Naive thymus-derived CD4-positive, alpha-beta T cell (primary cell): ENCODE results near the gene BUD23. TPM values are rescaled to one million over a fixed set of nuclear protein-coding genes. Genes with fewer than 3 reads are reported as not detected.
"Not testable (repeated sequence)": the region's sequence is repeated elsewhere in the genome, so short reads cannot be mapped to it uniquely, and the experiment has no call there.

Experiments used
- ATAC-seq: fragments of 150-1000 bp; cut with Tn5 transposase; 2 replicates; pipeline ENCODE4 v1.10.0; 2021; ENCODE audit warnings: mild to moderate bottlenecking, moderate library complexity
- CTCF ChIA-PET: fragments of 350-600 bp; sonication (Branson Sonifier 250); formaldehyde crosslinking; loops from one replicate; lab custom pipeline; 2021; ENCODE audit warnings: antibody characterized with exemption; lab: Charles Lee
- POLR2A ChIA-PET: fragments of 350-600 bp; sonication (Branson Sonifier 250); formaldehyde crosslinking; loops from one replicate; lab custom pipeline; 2021; ENCODE audit warnings: antibody characterized with exemption, inconsistent platforms; lab: Charles Lee
- DNase-seq, 9 donors: peaks; one replicate each; pipeline versions ENCODE4 v3.0.0 to v3.0.0-alpha.2; 2020 to 2022; ENCODE audit warnings: mixed read lengths in 1 of 9
- H3K27ac ChIP-seq: one replicate; pipeline ENCODE4 v1.7.0; 2013; ENCODE audit warnings: mild to moderate bottlenecking, low read depth, low read length, moderate library complexity
- H3K27me3 ChIP-seq, 2 donors: one replicate each; pipeline ENCODE4 v1.7.0; 2013; ENCODE audit warnings: low read length in 2 of 2, mild to moderate bottlenecking in 2 of 2, moderate library complexity in 2 of 2; ENCODE audit not compliant: control insufficient read depth in 2 of 2, insufficient read depth in 2 of 2
- H3K36me3 ChIP-seq, 3 experiments: 1 replicate in 2 of 3; 2 replicates in 1 of 3; pipeline ENCODE4 v1.7.0; 2013; ENCODE audit warnings: low read length in 3 of 3, mild to moderate bottlenecking in 3 of 3, moderate library complexity in 1 of 3; ENCODE audit not compliant: insufficient read depth in 3 of 3, control insufficient read depth in 2 of 3
- H3K4me1 ChIP-seq, 2 donors: one replicate each; pipeline ENCODE4 v1.7.0; 2013; ENCODE audit warnings: low read length in 2 of 2, mild to moderate bottlenecking in 2 of 2, moderate library complexity in 1 of 2; ENCODE audit not compliant: control insufficient read depth in 2 of 2, insufficient read depth in 2 of 2
- H3K4me3 ChIP-seq: 2 replicates; pipeline ENCODE4 v1.7.0; 2013; ENCODE audit warnings: mild to moderate bottlenecking, low read length
- H3K9me3 ChIP-seq, 3 experiments: 1 replicate in 2 of 3; 2 replicates in 1 of 3; pipeline ENCODE4 v1.7.0; 2013; ENCODE audit warnings: low read length in 3 of 3; ENCODE audit not compliant: control insufficient read depth in 2 of 3
- H3K27ac Mint-ChIP-seq, 9 donors: one replicate each; pipeline ENCODE4 v1.8.0; 2020 to 2022; ENCODE audit warnings: mixed read lengths in 9 of 9, mild to moderate bottlenecking in 8 of 9, moderate library complexity in 5 of 9, inconsistent platforms in 2 of 9
- H3K27me3 Mint-ChIP-seq, 5 donors: one replicate each; pipeline ENCODE4 v1.8.0; 2021 to 2022; ENCODE audit warnings: mixed read lengths in 5 of 5, mild to moderate bottlenecking in 1 of 5
- H3K36me3 Mint-ChIP-seq, 5 donors: one replicate each; pipeline ENCODE4 v1.8.0; 2020 to 2022; ENCODE audit warnings: mixed read lengths in 5 of 5, mild to moderate bottlenecking in 3 of 5, inconsistent platforms in 1 of 5
- H3K4me1 Mint-ChIP-seq, 7 donors: one replicate each; pipeline ENCODE4 v1.8.0; 2020 to 2022; ENCODE audit warnings: mixed read lengths in 7 of 7, mild to moderate bottlenecking in 3 of 7, inconsistent platforms in 1 of 7
- H3K4me3 Mint-ChIP-seq, 10 donors: one replicate each; pipeline ENCODE4 v1.8.0; 2020 to 2022; ENCODE audit warnings: mild to moderate bottlenecking in 10 of 10, mixed read lengths in 10 of 10, moderate library complexity in 6 of 10, inconsistent platforms in 2 of 10
- H3K9me3 Mint-ChIP-seq, 11 donors: one replicate each; pipeline ENCODE4 v1.8.0; 2020 to 2022; ENCODE audit warnings: mixed read lengths in 11 of 11, mild to moderate bottlenecking in 4 of 11, inconsistent platforms in 1 of 11, moderate library complexity in 1 of 11
- intact Hi-C, 2 donors: fragments of 100-400 bp; cut with micrococcal nuclease; formaldehyde crosslinking; loops; one replicate each; pipeline ENCODE4 v1.15.1; 2023
- polyA plus RNA-seq, 2 donors: library from polyadenylated mRNA; unstranded; fragments of 300-500 nt; fragmentation: Illumina TruSeq; gene quantifications; one replicate each; pipeline ENCODE4 v1.2.3, GENCODE V29; 2021
- total RNA-seq, 6 experiments: library from RNA in 5 of 6; stranded (reverse) in 5 of 6; gene quantifications; 1 replicate in 5 of 6; 2 replicates in 1 of 6; pipeline ENCODE4 v1.2.3 and lab custom pipeline; 2021 to 2026

Gene BUD23
- total and polyA plus RNA-seq, 7 experiments from 2014 or later: 50.5 to 156 (median 104) TPM

GRCh38 chr7:73721377-73721817 lies 38.0 kb downstream of the BUD23 start:
- ATAC-seq (no peak), DNase-seq (no peak)
- H3K36me3 ChIP-seq: no peaks in the 10 kb centered on the region
- Mint-ChIP-seq H3K4me1 (peaks cover 8 to 27% (median 17%) of the 10 kb centered on the region in 7 donors), H3K9me3 (peaks cover 0 to 2% (median 0%) of the 10 kb centered on the region in 11 donors), H3K36me3 (peaks cover 0 to 1% (median 0%) of the 10 kb centered on the region in 5 donors), H3K27me3 (peaks cover 0 to 24% (median 5%) of the 10 kb centered on the region in 5 donors), H3K27ac (no peak overlapping the region), H3K4me3 (peak overlapping the region in 9 of 10 donors; percentile 26 to 86 (median 56))
- ChIA-PET POLR2A (no interaction called here), CTCF (interaction anchor here (0.5 kb wide), 1 partner anchor 929 kb away, joined by 4 read pairs; no protein-coding TSS in a partner anchor)
- peaks cover 16 to 22% of the 10 kb centered on the region in 2 donors for H3K4me1 ChIP-seq
- H3K27ac ChIP-seq: no peak overlapping the region
- no peaks in the 10 kb centered on the region for H3K27me3 ChIP-seq
- intact Hi-C loops: no loop called here
- no peaks in the 10 kb centered on the region for H3K9me3 ChIP-seq
- H3K4me3 ChIP-seq: no peak overlapping the region

GRCh38 chr7:73722182-73722581 lies 38.8 kb downstream of the BUD23 start:
- CTCF ChIA-PET: interaction anchor here (4.5 kb wide), 1 partner anchor 115 kb away, joined by 28 read pairs; no protein-coding TSS in a partner anchor
- ATAC-seq, H3K27me3 ChIP-seq, H3K36me3 ChIP-seq, H3K27ac Mint-ChIP-seq, intact Hi-C loops, DNase-seq, POLR2A ChIA-PET, H3K9me3 ChIP-seq, H3K9me3 Mint-ChIP-seq, H3K36me3 Mint-ChIP-seq, H3K27ac ChIP-seq, H3K4me3 ChIP-seq: not testable (repeated sequence)
- H3K4me1 ChIP-seq: peaks cover 16 to 17% of the 10 kb centered on the region in 2 donors
- H3K27me3 Mint-ChIP-seq: peaks cover 0 to 24% (median 5%) of the 10 kb centered on the region in 5 donors
- peaks cover 8 to 22% (median 16%) of the 10 kb centered on the region in 7 donors for H3K4me1 Mint-ChIP-seq
- peak overlapping the region in 2 of 10 donors; percentile 16 to 77 for H3K4me3 Mint-ChIP-seq

- H3K36me3 Mint-ChIP-seq: no peaks in the 10 kb centered on the region
- Histone ChIP-seq H3K27ac (no peak overlapping the region), H3K9me3 (no peaks in the 10 kb centered on the region), H3K4me3 (no peak overlapping the region), H3K4me1 (peaks cover 11% of the 10 kb centered on the region in 2 donors), H3K27me3 (no peaks in the 10 kb centered on the region), H3K36me3 (no peaks in the 10 kb centered on the region)
- no peak overlapping the region for H3K4me3 Mint-ChIP-seq
- H3K4me1 Mint-ChIP-seq: peaks cover 5 to 17% (median 12%) of the 10 kb centered on the region in 7 donors
- ChIA-PET POLR2A (no interaction called here), CTCF (interaction anchor here (0.7 to 4.5 kb wide), 2 partner anchors 10 to 116 kb away, joined by 4 to 28 read pairs; no protein-coding TSS in a partner anchor)
- DNase-seq: no peak
- peaks cover 0 to 27% (median 5%) of the 10 kb centered on the region in 5 donors for H3K27me3 Mint-ChIP-seq
- no peak for ATAC-seq
- H3K9me3 Mint-ChIP-seq: peaks cover 0 to 2% (median 0%) of the 10 kb centered on the region in 11 donors
- no peak overlapping the region for H3K27ac Mint-ChIP-seq
- intact Hi-C loops: no loop called here
Observed at GRCh38 chr7:73722785-73723184, 39.4 kb downstream of the BUD23 start.

- Mint-ChIP-seq H3K36me3 (no peaks in the 10 kb centered on the region), H3K9me3 (peaks cover 0 to 2% (median 0%) of the 10 kb centered on the region in 11 donors), H3K4me3 (no peak overlapping the region), H3K4me1 (peaks cover 0 to 10% (median 7%) of the 10 kb centered on the region in 7 donors), H3K27ac (no peak overlapping the region), H3K27me3 (peaks cover 0 to 33% (median 13%) of the 10 kb centered on the region in 5 donors)
- Histone ChIP-seq H3K9me3 (no peaks in the 10 kb centered on the region), H3K4me3 (no peak overlapping the region), H3K27me3 (no peaks in the 10 kb centered on the region), H3K36me3 (no peaks in the 10 kb centered on the region), H3K4me1 (peaks cover under 1% of the 10 kb centered on the region in 2 donors), H3K27ac (no peak overlapping the region)
- ChIA-PET CTCF (interaction anchor here (4.5 kb wide), 1 partner anchor 117 kb away, joined by 28 read pairs; no protein-coding TSS in a partner anchor), POLR2A (no interaction called here)
- DNase-seq: no peak
- no peak for ATAC-seq
- intact Hi-C loops: loop anchor here in 1 of 2 donors (2.0 kb wide), 2 partner anchors 17 to 399 kb away; no protein-coding TSS in a partner anchor
Observed at GRCh38 chr7:73723813-73724212, 40.4 kb downstream of the BUD23 start.

- H3K27ac Mint-ChIP-seq: no peak overlapping the region
- intact Hi-C loops: no loop called here
- ATAC-seq: peak; percentile 2
- ChIA-PET CTCF (interaction anchor here (1.4 to 4.5 kb wide), 4 partner anchors 12 to 119 kb away, joined by 3 to 28 read pairs (median 5); partner anchors contain the start of gene ABHD11), POLR2A (no interaction called here)
- H3K9me3 Mint-ChIP-seq: no peaks in the 10 kb centered on the region
- H3K27me3 ChIP-seq: no peaks in the 10 kb centered on the region
- H3K36me3 Mint-ChIP-seq: no peaks in the 10 kb centered on the region
- H3K36me3 ChIP-seq: no peaks in the 10 kb centered on the region
- H3K4me3 Mint-ChIP-seq: no peak overlapping the region
- peaks cover 0 to 2% (median 0%) of the 10 kb centered on the region in 7 donors for H3K4me1 Mint-ChIP-seq
- no peaks in the 10 kb centered on the region for H3K4me1 ChIP-seq
- DNase-seq: no peak
- no peak overlapping the region for H3K4me3 ChIP-seq
- no peaks in the 10 kb centered on the region for H3K9me3 ChIP-seq
- no peak overlapping the region for H3K27ac ChIP-seq
- peaks cover 0 to 25% (median 9%) of the 10 kb centered on the region in 5 donors for H3K27me3 Mint-ChIP-seq
Observed at GRCh38 chr7:73726083-73726466, 42.7 kb downstream of the BUD23 start.

GRCh38 chr7:73727952-73728351 lies 44.6 kb downstream of the BUD23 start:
- ATAC-seq (no peak), DNase-seq (no peak)
- no peaks in the 10 kb centered on the region for H3K36me3 Mint-ChIP-seq
- H3K9me3 Mint-ChIP-seq: no peaks in the 10 kb centered on the region
- no peak overlapping the region for H3K4me3 ChIP-seq
- H3K27ac ChIP-seq: no peak overlapping the region
- H3K36me3 ChIP-seq: no peaks in the 10 kb centered on the region
- CTCF ChIA-PET: interaction anchor here (1.8 kb wide), 1 partner anchor 121 kb away, joined by 10 read pairs; no protein-coding TSS in a partner anchor
- intact Hi-C loops: no loop called here
- H3K27me3 ChIP-seq: no peaks in the 10 kb centered on the region
- peaks cover 0 to 2% (median 0%) of the 10 kb centered on the region in 7 donors for H3K4me1 Mint-ChIP-seq
- H3K9me3 ChIP-seq: no peaks in the 10 kb centered on the region
- H3K27ac Mint-ChIP-seq: no peak overlapping the region
- H3K4me3 Mint-ChIP-seq: no peak overlapping the region
- POLR2A ChIA-PET: no interaction called here
- peaks cover 0 to 14% (median 9%) of the 10 kb centered on the region in 5 donors for H3K27me3 Mint-ChIP-seq
- no peaks in the 10 kb centered on the region for H3K4me1 ChIP-seq
